H9 (cell line): ENCODE measurements around the gene ARHGAP40. TPM values are rescaled to one million over a fixed set of nuclear protein-coding genes. Genes with fewer than 3 reads are reported as not detected.

Experiments used
- DNase-seq: peaks from one replicate; pipeline ENCODE4 v3.0.0-alpha.2; 2017
- H2AFZ ChIP-seq: one replicate; pipeline ENCODE4 v1.6.1; 2013; ENCODE audit warnings: mild to moderate bottlenecking, low read length, control low read depth, moderate library complexity
- H2AK5ac ChIP-seq: 2 replicates; pipeline ENCODE4 v1.6.1; 2013; ENCODE audit warnings: low read length, control low read depth, mixed read lengths; ENCODE audit not compliant: insufficient read length
- H2BK120ac ChIP-seq: one replicate; pipeline ENCODE4 v1.6.1; 2013; ENCODE audit warnings: low read depth, mild to moderate bottlenecking, low read length, control low read depth, inconsistent platforms; ENCODE audit not compliant: poor library complexity, severe bottlenecking
- H2BK12ac ChIP-seq: 2 replicates; pipeline ENCODE4 v1.6.1; 2013; ENCODE audit warnings: low read length, control low read depth, mixed read lengths, low read depth; ENCODE audit not compliant: insufficient read length
- H2BK15ac ChIP-seq: 2 replicates; pipeline ENCODE4 v1.6.1; 2013; ENCODE audit warnings: low read depth, low read length, control low read depth
- H2BK20ac ChIP-seq: one replicate; pipeline ENCODE4 v1.6.1; 2013; ENCODE audit warnings: low read depth, mild to moderate bottlenecking, low read length, control low read depth, inconsistent platforms; ENCODE audit not compliant: poor library complexity, severe bottlenecking
- H2BK5ac ChIP-seq: 2 replicates; pipeline ENCODE4 v1.6.1; 2013; ENCODE audit warnings: low read length, control low read depth, mixed read lengths; ENCODE audit not compliant: insufficient read length
- H3K14ac ChIP-seq: 2 replicates; pipeline ENCODE4 v1.6.1; 2013; ENCODE audit warnings: low read length, control low read depth; ENCODE audit not compliant: insufficient read depth
- H3K18ac ChIP-seq: 2 replicates; pipeline ENCODE4 v1.6.1; 2013; ENCODE audit warnings: low read depth, mild to moderate bottlenecking, mixed read lengths, low read length, control low read depth; ENCODE audit not compliant: insufficient read length
- H3K23ac ChIP-seq: 2 replicates; pipeline ENCODE4 v1.6.1; 2013; ENCODE audit warnings: low read length, control low read depth, mixed read lengths, low read depth; ENCODE audit not compliant: insufficient read length
- H3K23me2 ChIP-seq: 2 replicates; pipeline ENCODE4 v1.6.1; 2013; ENCODE audit warnings: low read depth, mild to moderate bottlenecking, mixed read lengths, low read length, control low read depth; ENCODE audit not compliant: insufficient read length, poor library complexity, severe bottlenecking
- H3K27ac ChIP-seq: 2 replicates; pipeline ENCODE4 v1.5.1; 2013; ENCODE audit warnings: low read length, control low read depth, mixed read lengths, low read depth; ENCODE audit not compliant: insufficient read length
- H3K27me3 ChIP-seq: 2 replicates; pipeline ENCODE4 v1.6.1; 2013; ENCODE audit warnings: low read length, control low read depth, inconsistent platforms; ENCODE audit not compliant: insufficient read depth
- H3K4ac ChIP-seq: 2 replicates; pipeline ENCODE4 v1.6.1; 2013; ENCODE audit warnings: low read depth, mild to moderate bottlenecking, control low read depth, inconsistent platforms, low read length, moderate library complexity
- H3K4me1 ChIP-seq: 2 replicates; pipeline ENCODE4 v1.6.1; 2013; ENCODE audit warnings: low read length, control low read depth, inconsistent platforms; ENCODE audit not compliant: insufficient read depth
- H3K4me2 ChIP-seq: 2 replicates; pipeline ENCODE4 v1.6.1; 2013; ENCODE audit warnings: low read length, control low read depth, mixed read lengths; ENCODE audit not compliant: insufficient read length, insufficient read depth
- H3K56ac ChIP-seq: 2 replicates; pipeline ENCODE4 v1.6.1; 2013; ENCODE audit warnings: low read depth, mild to moderate bottlenecking, mixed read lengths, low read length, control low read depth; ENCODE audit not compliant: insufficient read length
- H3K79me1 ChIP-seq: 2 replicates; pipeline ENCODE4 v1.6.1; 2013; ENCODE audit warnings: low read depth, mild to moderate bottlenecking, moderate library complexity, low read length, control low read depth, inconsistent platforms; ENCODE audit not compliant: insufficient read depth, poor library complexity, severe bottlenecking
- H3K79me2 ChIP-seq: 2 replicates; pipeline ENCODE4 v1.6.1; 2013; ENCODE audit warnings: low read length, control low read depth, inconsistent platforms; ENCODE audit not compliant: insufficient read depth
- H3K9ac ChIP-seq: 2 replicates; pipeline ENCODE4 v1.6.1; 2013; ENCODE audit warnings: low read length, control low read depth, mixed read lengths; ENCODE audit not compliant: insufficient read length; ENCODE audit errors: extremely low read depth
- H3K9me3 ChIP-seq: one replicate; pipeline ENCODE4 v1.6.1; 2013; ENCODE audit warnings: low read depth, low read length, inconsistent platforms; ENCODE audit not compliant: control insufficient read depth
- H3T11ph ChIP-seq: one replicate; pipeline ENCODE4 v1.6.1; 2013; ENCODE audit warnings: mild to moderate bottlenecking, low read length, control low read depth, inconsistent platforms
- H4K20me1 ChIP-seq: one replicate; pipeline ENCODE4 v1.6.1; 2013; ENCODE audit not compliant: control insufficient read depth, insufficient read length, insufficient read depth
- H4K5ac ChIP-seq: 2 replicates; pipeline ENCODE4 v1.6.1; 2013; ENCODE audit warnings: low read depth, mild to moderate bottlenecking, mixed read lengths, low read length, control low read depth; ENCODE audit not compliant: insufficient read length
- H4K8ac ChIP-seq: replicated peaks from 2 replicates; pipeline ENCODE4 v1.6.1; 2013; ENCODE audit warnings: low read length, control low read depth, mixed read lengths, low read depth; ENCODE audit not compliant: insufficient read length
- H4K91ac ChIP-seq: 2 replicates; pipeline ENCODE4 v1.6.1; 2013; ENCODE audit warnings: low read depth, mild to moderate bottlenecking, moderate library complexity, mixed read lengths, low read length, control low read depth; ENCODE audit not compliant: insufficient read length
- H3K27ac Mint-ChIP-seq, 3 experiments: 2 replicates in 2 of 3; 3 replicates in 1 of 3; pipeline ENCODE4 v1.8.0; 2020 to 2021; ENCODE audit warnings: mixed read lengths in 3 of 3, mild to moderate bottlenecking in 1 of 3, moderate library complexity in 1 of 3
- H3K27me3 Mint-ChIP-seq: 2 replicates; pipeline ENCODE4 v1.8.0; 2021; ENCODE audit warnings: low read depth, mild to moderate bottlenecking, moderate library complexity, mixed read lengths
- H3K36me3 Mint-ChIP-seq, 3 experiments: 2 replicates in 2 of 3; 3 replicates in 1 of 3; pipeline ENCODE4 v1.8.0; 2020 to 2021; ENCODE audit warnings: low read depth in 3 of 3, mixed read lengths in 3 of 3; ENCODE audit not compliant: insufficient read depth in 1 of 3
- H3K4me1 Mint-ChIP-seq, 2 experiments: 2 replicates each; pipeline ENCODE4 v1.8.0; 2020; ENCODE audit warnings: mixed read lengths in 2 of 2
- H3K4me3 Mint-ChIP-seq, 2 experiments: 2 replicates in 1 of 2; 3 replicates in 1 of 2; pipeline ENCODE4 v1.8.0; 2020 to 2021; ENCODE audit warnings: mild to moderate bottlenecking in 2 of 2, mixed read lengths in 2 of 2, moderate library complexity in 1 of 2
- H3K9me3 Mint-ChIP-seq, 2 experiments: 2 replicates in 1 of 2; 3 replicates in 1 of 2; pipeline ENCODE4 v1.8.0; 2020; ENCODE audit warnings: mild to moderate bottlenecking in 2 of 2, mixed read lengths in 2 of 2, moderate library complexity in 1 of 2
- WGBS: extraction: QIAGEN DNeasy Blood & Tissue Kit; methylation state at CpG from one replicate; pipeline ENCODE4 v1.1.7; 2013; ENCODE audit warnings: missing lambda C conversion rate, low lambda C conversion rate, mixed read lengths; ENCODE audit not compliant: insufficient read length; ENCODE audit errors: extremely low coverage; 5-methylcytosine and 5-hydroxymethylcytosine counted together
- total RNA-seq: library from RNA; stranded (reverse); gene quantifications from 2 replicates; pipeline ENCODE4 v1.2.1, GENCODE V29; 2021
- TF ChIP-seq, protein P1 (sequence below): fragments of 200-600 bp; sonication (generic); conservative IDR thresholded peaks from 3 replicates; pipeline ENCODE4 v1.8.0; 2021; ENCODE audit warnings: antibody characterized with exemption, mild to moderate bottlenecking

The ARHGAP40 gene
- total RNA-seq, 1 experiment from 2014 or later = 0.17 TPM

DNA sequence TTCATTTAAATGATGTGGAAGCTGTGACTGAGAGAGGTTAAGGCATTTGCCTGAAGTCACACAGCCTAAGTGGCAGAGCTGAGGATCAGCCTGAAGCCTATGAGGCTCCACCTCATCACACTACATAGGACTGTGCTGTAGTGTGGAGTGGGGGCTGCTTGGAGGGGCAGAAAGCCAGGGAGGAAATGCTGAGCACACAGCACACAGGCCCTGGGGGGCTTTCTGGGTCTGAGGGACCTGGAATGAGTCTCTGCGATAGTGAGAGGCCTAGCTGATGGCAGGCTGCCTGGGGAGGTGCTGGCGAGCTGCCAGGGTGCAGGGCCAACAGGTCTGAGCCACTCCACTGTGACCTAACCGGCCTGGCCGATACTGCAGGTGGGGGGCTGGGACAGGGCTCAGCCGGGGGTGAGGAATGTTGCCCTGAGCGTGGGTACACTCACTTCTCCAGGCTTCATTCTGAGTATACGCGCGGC is 2.2 kb upstream of the ARHGAP40 start:
- Histone ChIP-seq H2AK5ac (no peak overlapping the region), H2BK20ac (no peak overlapping the region), H3K79me2 (no peaks in the 10 kb centered on the region), H4K91ac (no peak overlapping the region), H2BK15ac (no peak overlapping the region), H3K23ac (no peak overlapping the region), H3K18ac (no peak overlapping the region), H3K56ac (no peak overlapping the region), H3K27ac (no peak overlapping the region), H2BK12ac (no peak overlapping the region), H2BK5ac (no peak overlapping the region), H3K4me2 (no peak overlapping the region), H3T11ph (no peak overlapping the region), H3K4ac (no peak overlapping the region), H2AFZ (no peak overlapping the region), H3K23me2 (no peaks in the 10 kb centered on the region), H4K5ac (no peak overlapping the region), H3K14ac (no peak overlapping the region), H4K8ac (no peak overlapping the region), H3K27me3 (no peaks in the 10 kb centered on the region), H3K9ac (no peak overlapping the region), H3K4me1 (no peaks in the 10 kb centered on the region; the same call in 1 of the 2 replicates), H2BK120ac (no peak overlapping the region), H3K9me3 (no peaks in the 10 kb centered on the region), H4K20me1 (no peaks in the 10 kb centered on the region), H3K79me1 (no peaks in the 10 kb centered on the region)
- Mint-ChIP-seq H3K27ac (no peak overlapping the region), H3K4me3 (no peak overlapping the region), H3K36me3 (peaks cover 5 to 10% (median 5%) of the 10 kb centered on the region in 3 experiments; a peak in 6 of 7 replicates), H3K9me3 (peaks cover 10 to 12% of the 10 kb centered on the region in 2 experiments), H3K4me1 (peaks cover 20 to 24% of the 10 kb centered on the region in 2 experiments), H3K27me3 (peaks cover 21% of the 10 kb centered on the region)
- DNase-seq = no peak
- WGBS = no CpG with 5 or more reads among the region's 9 CpGs
- TF ChIP-seq, protein P1, sequence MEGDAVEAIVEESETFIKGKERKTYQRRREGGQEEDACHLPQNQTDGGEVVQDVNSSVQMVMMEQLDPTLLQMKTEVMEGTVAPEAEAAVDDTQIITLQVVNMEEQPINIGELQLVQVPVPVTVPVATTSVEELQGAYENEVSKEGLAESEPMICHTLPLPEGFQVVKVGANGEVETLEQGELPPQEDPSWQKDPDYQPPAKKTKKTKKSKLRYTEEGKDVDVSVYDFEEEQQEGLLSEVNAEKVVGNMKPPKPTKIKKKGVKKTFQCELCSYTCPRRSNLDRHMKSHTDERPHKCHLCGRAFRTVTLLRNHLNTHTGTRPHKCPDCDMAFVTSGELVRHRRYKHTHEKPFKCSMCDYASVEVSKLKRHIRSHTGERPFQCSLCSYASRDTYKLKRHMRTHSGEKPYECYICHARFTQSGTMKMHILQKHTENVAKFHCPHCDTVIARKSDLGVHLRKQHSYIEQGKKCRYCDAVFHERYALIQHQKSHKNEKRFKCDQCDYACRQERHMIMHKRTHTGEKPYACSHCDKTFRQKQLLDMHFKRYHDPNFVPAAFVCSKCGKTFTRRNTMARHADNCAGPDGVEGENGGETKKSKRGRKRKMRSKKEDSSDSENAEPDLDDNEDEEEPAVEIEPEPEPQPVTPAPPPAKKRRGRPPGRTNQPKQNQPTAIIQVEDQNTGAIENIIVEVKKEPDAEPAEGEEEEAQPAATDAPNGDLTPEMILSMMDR = no peak
